HepG2 (cell line): Measurements from ENCODE around the gene KANTR. TPM values are rescaled to one million over a fixed set of nuclear protein-coding genes. Genes with fewer than 3 reads are reported as not detected.

Experiments
- ATAC-seq: fragments of 200-7000 bp; cut with Tn5 transposase; 3 replicates; pipeline ENCODE4 v1.9.1; 2020; ENCODE audit warnings: mild to moderate bottlenecking, moderate library complexity
- BruUV-seq: library from RNA; stranded (reverse); fragments of 400-500 nt; replicated peaks from 2 replicates; lab custom pipeline; 2021; lab: Mats Ljungman, UMichigan
- CTCF ChIA-PET: fragments of 300-600 bp; formaldehyde crosslinking; extraction: SDS; loops from one replicate; lab custom pipeline; 2021; ENCODE audit warnings: low total read pairs, inconsistent platforms, low intra/inter-chr PET ratio; lab: Yijun Ruan, JAX
- POLR2A ChIA-PET: fragments of 350-600 bp; sonication (Branson Sonifier 250); formaldehyde crosslinking; loops from one replicate; lab custom pipeline; 2020; ENCODE audit warnings: antibody characterized with exemption, inconsistent platforms; lab: Yijun Ruan, JAX
- DNase-seq: peaks from one replicate; pipeline ENCODE4 v3.0.0-alpha.2; 2015; ENCODE audit warnings: low spot score
- FAIRE-seq: peaks from 3 replicates; lab custom pipeline; 2011; peaks lifted over from hg19 to GRCh38; lab: Jason Lieb, UNC
- H2AFZ ChIP-seq: one replicate; pipeline ENCODE4 v1.6.1; 2011; ENCODE audit warnings: low read length, inconsistent platforms
- H3K27ac ChIP-seq: fragments of 300-600 bp; 3 replicates; pipeline ENCODE4 v1.8.0; 2011; ENCODE audit warnings: mixed run types, mild to moderate bottlenecking, mixed read lengths, low read length, inconsistent platforms; ENCODE audit not compliant: insufficient read depth; ENCODE audit errors: extremely low read length
- H3K27me3 ChIP-seq, 2 experiments: fragments of 200-600 bp in 1 of 2; 2 replicates in 1 of 2; 3 replicates in 1 of 2; pipeline versions ENCODE4 v1.6.0 to v1.8.0; 2011; ENCODE audit warnings: low read length in 2 of 2, mild to moderate bottlenecking in 2 of 2, moderate library complexity in 2 of 2, inconsistent platforms in 1 of 2; ENCODE audit not compliant: insufficient read depth in 2 of 2, control insufficient read depth in 1 of 2
- H3K36me3 ChIP-seq, 2 experiments: fragments of 200-600 bp in 1 of 2; replicated peaks in 1 of 2; 2 replicates in 1 of 2; 3 replicates in 1 of 2; pipeline versions ENCODE4 v1.5.1 to v1.8.0; 2011; ENCODE audit warnings: low read length in 2 of 2, inconsistent platforms in 1 of 2; ENCODE audit not compliant: insufficient read depth in 2 of 2, control insufficient read depth in 1 of 2
- H3K4me1 ChIP-seq: 2 replicates; pipeline ENCODE4 v1.5.1; 2012; ENCODE audit warnings: low read length, inconsistent platforms; ENCODE audit not compliant: insufficient read depth
- H3K4me2 ChIP-seq: 2 replicates; pipeline ENCODE4 v1.6.0; 2011; ENCODE audit warnings: low read depth, low read length, inconsistent platforms
- H3K4me3 ChIP-seq, 3 experiments: fragments of 200-600 bp in 1 of 3; sonication (generic), shearing (Covaris generic) in 1 of 3; replicated peaks in 1 of 3; 2 replicates each; pipeline ENCODE4 v1.5.1; 2011 to 2016; ENCODE audit warnings: low read length in 3 of 3, inconsistent platforms in 2 of 3, low read depth in 2 of 3, mild to moderate bottlenecking in 2 of 3, control low read depth in 1 of 3, mixed read lengths in 1 of 3; ENCODE audit not compliant: insufficient read depth in 1 of 3
- H3K79me2 ChIP-seq: one replicate; pipeline ENCODE4 v1.6.1; 2011; ENCODE audit warnings: low read length, inconsistent platforms; ENCODE audit not compliant: insufficient read depth
- H3K9ac ChIP-seq: 2 replicates; pipeline ENCODE4 v1.6.0; 2011; ENCODE audit warnings: mild to moderate bottlenecking, low read depth, low read length, inconsistent platforms; ENCODE audit not compliant: insufficient read depth
- H3K9me3 ChIP-seq: 2 replicates; pipeline ENCODE4 v1.5.1; 2012; ENCODE audit warnings: mild to moderate bottlenecking, low read length
- H4K20me1 ChIP-seq: 2 replicates; pipeline ENCODE4 v1.6.0; 2011; ENCODE audit warnings: inconsistent platforms, mild to moderate bottlenecking, low read length, moderate library complexity; ENCODE audit not compliant: insufficient read depth
- CBFB ChIP-seq: sonication (generic); formaldehyde crosslinking; IDR thresholded peaks from 2 replicates; pipeline ENCODE4 v1.4.0; 2020; ENCODE audit warnings: missing genetic modification reagents
- FOSL1 ChIP-seq: sonication (generic); formaldehyde crosslinking; IDR thresholded peaks from 2 replicates; pipeline ENCODE4 v1.9.0; 2021; ENCODE audit warnings: missing genetic modification reagents, borderline replicate concordance
- GFI1 ChIP-seq: sonication (generic); formaldehyde crosslinking; IDR thresholded peaks from 2 replicates; pipeline ENCODE4 v1.5.0; 2020; ENCODE audit warnings: missing genetic modification reagents, mild to moderate bottlenecking, borderline replicate concordance
- MED8 ChIP-seq: sonication (generic); formaldehyde crosslinking; IDR thresholded peaks from 2 replicates; pipeline ENCODE4 v1.8.1; 2023; ENCODE audit warnings: mild to moderate bottlenecking, missing genetic modification reagents; ENCODE audit not compliant: insufficient replicate concordance
- MTA1 ChIP-seq: sonication (generic); formaldehyde crosslinking; IDR thresholded peaks from 2 replicates; pipeline ENCODE4 v1.4.0; 2020; ENCODE audit warnings: missing genetic modification reagents, mild to moderate bottlenecking, borderline replicate concordance
- NFIC ChIP-seq: IDR thresholded peaks from 2 replicates; pipeline ENCODE4 v1.6.1; 2012; ENCODE audit warnings: mild to moderate bottlenecking, low read length, inconsistent platforms
- PAX8 ChIP-seq: sonication (generic); formaldehyde crosslinking; IDR thresholded peaks from 2 replicates; pipeline ENCODE4 v1.8.0; 2022; ENCODE audit warnings: mild to moderate bottlenecking, missing genetic modification reagents, borderline replicate concordance
- ZBTB7B ChIP-seq: sonication (generic); formaldehyde crosslinking; IDR thresholded peaks from 2 replicates; pipeline ENCODE4 v1.4.0; 2020; ENCODE audit warnings: missing genetic modification reagents
- ZNF567 ChIP-seq: sonication (generic); formaldehyde crosslinking; IDR thresholded peaks from 2 replicates; pipeline ENCODE4 v1.8.1; 2023; ENCODE audit warnings: mild to moderate bottlenecking, missing genetic modification reagents, borderline replicate concordance
- ZNF614 ChIP-seq: IDR thresholded peaks from 2 replicates; pipeline ENCODE4 v1.6.1; 2018; ENCODE audit warnings: missing biosample characterization, missing genetic modification reagents, inconsistent platforms, borderline replicate concordance
- ZNF674 ChIP-seq: sonication (generic); formaldehyde crosslinking; IDR thresholded peaks from 2 replicates; pipeline ENCODE4 v1.5.0; 2020; ENCODE audit warnings: low read depth, mild to moderate bottlenecking, missing genetic modification reagents
- ZNF788 ChIP-seq: sonication (generic); formaldehyde crosslinking; IDR thresholded peaks from 2 replicates; pipeline ENCODE4 v1.5.0; 2020; ENCODE audit warnings: mild to moderate bottlenecking, missing genetic modification reagents, borderline replicate concordance
- ZNF878 ChIP-seq: sonication (generic); formaldehyde crosslinking; IDR thresholded peaks from 2 replicates; pipeline ENCODE4 v1.8.1; 2023; ENCODE audit warnings: mild to moderate bottlenecking, missing genetic modification reagents, moderate library complexity
- WGBS: methylation state at CpG from one replicate; pipeline ENCODE4 v1.1.6; 2017; ENCODE audit warnings: low lambda C conversion rate; 5-methylcytosine and 5-hydroxymethylcytosine counted together
- in situ Hi-C: cut with HindIII; loops from 2 replicates; pipeline ENCODE4 v1.10.0; 2017; ENCODE audit warnings: low pct_unique_long_range_greater_than_20kb; ENCODE audit not compliant: extremely low pct_ligation_motif_present
- intact Hi-C: fragments of 100-400 bp; cut with micrococcal nuclease; formaldehyde crosslinking; loops from one replicate; pipeline ENCODE4 v1.10.0; 2022; ENCODE audit not compliant: unreplicated experiment
- polyA plus RNA-seq, 8 experiments: library from polyadenylated mRNA; depleted of rRNA in 3 of 8; stranded (reverse) in 7 of 8; unstranded in 1 of 8; fragments of >200 nt; fragmentation: Illumina TruSeq in 4 of 8; extraction: Trizol in 4 of 8; gene quantifications; 2 replicates each; pipeline versions ENCODE4 v1.2.1 to v1.2.3, GENCODE V29; 2011 to 2016; ENCODE audit warnings: low read depth in 4 of 8, missing spikeins in 1 of 8, mixed read lengths in 1 of 8; ENCODE audit not compliant: insufficient read depth in 1 of 8
- total RNA-seq, 5 experiments: library from RNA; depleted of rRNA; stranded (reverse); fragments of >200 nt; fragmentation: Illumina TruSeq; extraction: Trizol; gene quantifications; 2 replicates each; pipeline ENCODE4 v1.2.3, GENCODE V29; 2016; ENCODE audit warnings: low read depth in 1 of 5
- TF ChIP-seq, protein P1 (sequence below): sonication (generic); formaldehyde crosslinking; IDR thresholded peaks from 2 replicates; pipeline ENCODE4 v1.4.0; 2020; ENCODE audit warnings: missing genetic modification reagents, borderline replicate concordance
- TF ChIP-seq, protein P2 (sequence below), 2 experiments: sonication (generic) in 1 of 2; formaldehyde crosslinking in 1 of 2; IDR thresholded peaks; 2 replicates each; pipeline versions ENCODE4 v1.5.1 to v1.6.1; 2011 to 2020; ENCODE audit warnings: borderline replicate concordance in 1 of 2, low read depth in 1 of 2, low read length in 1 of 2, mild to moderate bottlenecking in 1 of 2, missing genetic modification reagents in 1 of 2, moderate library complexity in 1 of 2
- TF ChIP-seq, protein P3 (sequence below): sonication (generic); formaldehyde crosslinking; IDR thresholded peaks from 2 replicates; pipeline ENCODE4 v1.9.0; 2022; ENCODE audit warnings: low read depth, missing genetic modification reagents

The KANTR gene
- total and polyA plus RNA-seq, 2 of the 13 experiments (the other 11 are each of a cell fraction or from before 2014, with no cell fraction given), result 4.4 to 9.0 TPM

DNA sequence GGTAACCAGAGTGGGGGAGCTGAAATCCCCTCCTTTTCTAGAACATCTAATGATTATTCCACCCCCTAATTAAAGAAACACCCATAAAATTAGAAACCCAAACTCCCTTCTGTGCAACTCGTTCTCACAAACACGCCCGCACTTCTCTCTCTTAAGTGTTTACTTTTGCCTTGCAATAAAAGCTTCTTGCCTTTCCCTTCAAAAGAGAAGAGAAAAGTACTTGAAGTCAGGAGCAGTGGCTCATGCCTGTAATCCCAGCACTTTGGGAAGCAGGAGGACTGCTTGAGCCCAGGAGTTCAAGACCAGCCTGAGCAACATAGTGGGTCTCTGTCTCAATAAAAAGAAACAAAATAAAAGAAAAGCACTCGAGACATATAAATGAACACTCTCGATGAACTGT is 48.9 kb upstream of the KANTR start (continued):
- TF ChIP-seq MTA1 (no peak), MED8 (CRISPR knock-in tag) (no peak), PAX8 (no peak)

DNA sequence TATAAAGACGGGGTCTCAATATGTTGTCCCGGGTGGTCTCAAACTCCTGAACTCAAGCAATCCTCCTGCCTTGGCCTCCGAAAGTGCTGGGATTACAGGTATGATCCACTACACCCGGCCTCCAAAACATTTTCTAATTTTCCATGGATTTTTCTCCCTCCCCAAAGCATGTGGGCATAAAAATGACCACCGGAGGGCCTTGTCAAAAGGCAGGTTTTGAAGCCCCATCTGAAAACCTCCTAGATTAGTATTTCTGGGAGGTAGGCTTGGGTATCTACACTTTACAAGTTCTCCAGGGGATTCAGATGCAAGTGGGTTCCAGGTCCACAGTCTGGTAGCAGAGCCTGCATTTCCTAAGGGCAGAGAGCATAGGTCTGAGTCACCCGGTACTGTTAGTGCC is 46.7 kb upstream of the KANTR start:
- H3K27ac ChIP-seq, result no peak overlapping the region
- in situ Hi-C loops, result no loop called here
- no peaks in the 10 kb centered on the region for H3K4me1 ChIP-seq
- no peaks in the 10 kb centered on the region for H3K79me2 ChIP-seq
- H3K4me3 ChIP-seq, result no peak overlapping the region
- H3K36me3 ChIP-seq, result no peaks in the 10 kb centered on the region
- no peaks in the 10 kb centered on the region for H3K9me3 ChIP-seq
- ChIA-PET POLR2A (no interaction called here), CTCF (no interaction called here)
- no TSS peak for BruUV-seq
- H2AFZ ChIP-seq, result no peak overlapping the region
- ATAC-seq (no peak), DNase-seq (no peak), FAIRE-seq (no peak)
- H3K4me2 ChIP-seq, result no peak overlapping the region
- intact Hi-C loops, result no loop called here
- H3K9ac ChIP-seq, result no peak overlapping the region
- H4K20me1 ChIP-seq, result no peaks in the 10 kb centered on the region
- no peaks in the 10 kb centered on the region for H3K27me3 ChIP-seq
- 59% methylated on average over 6 of the region's 6 CpGs for WGBS
- TF ChIP-seq ZNF878 (no peak), GFI1 (CRISPR knock-in tag) (no peak), NFIC (no peak), ZNF674 (no peak), ZNF567 (CRISPR knock-in tag) (no peak), CBFB (no peak), ZNF788 (CRISPR knock-in tag) (no peak), ZBTB7B (CRISPR knock-in tag) (no peak), ZNF614 (CRISPR knock-in tag) (no peak), FOSL1 (CRISPR knock-in tag) (no peak)
- TF ChIP-seq, protein P1, sequence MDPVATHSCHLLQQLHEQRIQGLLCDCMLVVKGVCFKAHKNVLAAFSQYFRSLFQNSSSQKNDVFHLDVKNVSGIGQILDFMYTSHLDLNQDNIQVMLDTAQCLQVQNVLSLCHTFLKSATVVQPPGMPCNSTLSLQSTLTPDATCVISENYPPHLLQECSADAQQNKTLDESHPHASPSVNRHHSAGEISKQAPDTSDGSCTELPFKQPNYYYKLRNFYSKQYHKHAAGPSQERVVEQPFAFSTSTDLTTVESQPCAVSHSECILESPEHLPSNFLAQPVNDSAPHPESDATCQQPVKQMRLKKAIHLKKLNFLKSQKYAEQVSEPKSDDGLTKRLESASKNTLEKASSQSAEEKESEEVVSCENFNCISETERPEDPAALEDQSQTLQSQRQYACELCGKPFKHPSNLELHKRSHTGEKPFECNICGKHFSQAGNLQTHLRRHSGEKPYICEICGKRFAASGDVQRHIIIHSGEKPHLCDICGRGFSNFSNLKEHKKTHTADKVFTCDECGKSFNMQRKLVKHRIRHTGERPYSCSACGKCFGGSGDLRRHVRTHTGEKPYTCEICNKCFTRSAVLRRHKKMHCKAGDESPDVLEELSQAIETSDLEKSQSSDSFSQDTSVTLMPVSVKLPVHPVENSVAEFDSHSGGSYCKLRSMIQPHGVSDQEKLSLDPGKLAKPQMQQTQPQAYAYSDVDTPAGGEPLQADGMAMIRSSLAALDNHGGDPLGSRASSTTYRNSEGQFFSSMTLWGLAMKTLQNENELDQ (CRISPR knock-in tag), result no peak
- TF ChIP-seq, protein P2, sequence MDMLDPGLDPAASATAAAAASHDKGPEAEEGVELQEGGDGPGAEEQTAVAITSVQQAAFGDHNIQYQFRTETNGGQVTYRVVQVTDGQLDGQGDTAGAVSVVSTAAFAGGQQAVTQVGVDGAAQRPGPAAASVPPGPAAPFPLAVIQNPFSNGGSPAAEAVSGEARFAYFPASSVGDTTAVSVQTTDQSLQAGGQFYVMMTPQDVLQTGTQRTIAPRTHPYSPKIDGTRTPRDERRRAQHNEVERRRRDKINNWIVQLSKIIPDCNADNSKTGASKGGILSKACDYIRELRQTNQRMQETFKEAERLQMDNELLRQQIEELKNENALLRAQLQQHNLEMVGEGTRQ (IDR thresholded peaks at IDR 0.05; ENCODE audit: low read depth, low read length), result no peak
- TF ChIP-seq, protein P2 (CRISPR knock-in tag; IDR thresholded peaks at IDR 0.05; ENCODE audit: borderline replicate concordance), result no peak
- TF ChIP-seq, protein P3, sequence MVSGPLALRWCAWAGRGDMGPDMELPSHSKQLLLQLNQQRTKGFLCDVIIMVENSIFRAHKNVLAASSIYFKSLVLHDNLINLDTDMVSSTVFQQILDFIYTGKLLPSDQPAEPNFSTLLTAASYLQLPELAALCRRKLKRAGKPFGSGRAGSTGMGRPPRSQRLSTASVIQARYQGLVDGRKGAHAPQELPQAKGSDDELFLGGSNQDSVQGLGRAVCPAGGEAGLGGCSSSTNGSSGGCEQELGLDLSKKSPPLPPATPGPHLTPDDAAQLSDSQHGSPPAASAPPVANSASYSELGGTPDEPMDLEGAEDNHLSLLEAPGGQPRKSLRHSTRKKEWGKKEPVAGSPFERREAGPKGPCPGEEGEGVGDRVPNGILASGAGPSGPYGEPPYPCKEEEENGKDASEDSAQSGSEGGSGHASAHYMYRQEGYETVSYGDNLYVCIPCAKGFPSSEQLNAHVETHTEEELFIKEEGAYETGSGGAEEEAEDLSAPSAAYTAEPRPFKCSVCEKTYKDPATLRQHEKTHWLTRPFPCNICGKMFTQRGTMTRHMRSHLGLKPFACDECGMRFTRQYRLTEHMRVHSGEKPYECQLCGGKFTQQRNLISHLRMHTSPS (CRISPR knock-in tag), result no peak
